Measurements from ENCODE around the gene MLF2. TPM values are rescaled to one million over a fixed set of nuclear protein-coding genes. Genes with fewer than 3 reads are reported as not detected.

Gene MLF2
- total RNA-seq, 2 donors from 2014 or later, result 199 to 212 TPM

GRCh38 chr12:6703631-6704030 lies 49.3 kb downstream of the MLF2 start:
- Histone ChIP-seq H3K9ac (ENCODE audit: low read depth in 2 of 2, low read length in 2 of 2) (no peak overlapping the region), H3K27me3 (peaks cover 28% of the 10 kb centered on the region), H3K9me3 (no peaks in the 10 kb centered on the region), H3K27ac (no peak overlapping the region), H3K4me3 (no peak overlapping the region), H3K36me3 (no peaks in the 10 kb centered on the region), H3K4me1 (peaks cover 3% of the 10 kb centered on the region)
- intact Hi-C loops (cut with DNase I), result no loop called here
- no peak for DNase-seq
- no peak for TF ChIP-seq CTCF (IDR thresholded peaks at IDR 0.05)

- Histone ChIP-seq H3K9me3 (no peaks in the 10 kb centered on the region), H3K9ac (ENCODE audit: low read depth in 2 of 2, low read length in 2 of 2) (peak overlapping the region in 1 of 2 donors; percentile 39), H3K27ac (no peak overlapping the region), H3K27me3 (peaks cover 28% of the 10 kb centered on the region), H3K36me3 (no peaks in the 10 kb centered on the region), H3K4me1 (peaks cover 3% of the 10 kb centered on the region), H3K4me3 (peak overlapping the region; percentile 42)
- no peak for DNase-seq
- no peak for TF ChIP-seq CTCF (IDR thresholded peaks at IDR 0.05)
- intact Hi-C loops (cut with DNase I), result no loop called here
Observed at GRCh38 chr12:6701078-6701768, 51.7 kb downstream of the MLF2 start.

GRCh38 chr12:6700646-6701051 lies 52.3 kb downstream of the MLF2 start, which contains the start of gene PIANP:
TSS of gene PIANP (minus strand) at chr12:6700815. CDS start at chr12:6698061, 2,754 bp downstream.
- no peak for TF ChIP-seq CTCF (IDR thresholded peaks at IDR 0.05)
- H3K27me3 ChIP-seq, result peaks cover 28% of the 10 kb centered on the region
- peaks cover 3% of the 10 kb centered on the region for H3K4me1 ChIP-seq
- no peaks in the 10 kb centered on the region for H3K9me3 ChIP-seq
- no peak for DNase-seq
- no peaks in the 10 kb centered on the region for H3K36me3 ChIP-seq
- no peak within 1 kb of the TSS for H3K27ac ChIP-seq
- intact Hi-C loops (cut with DNase I), result no loop called here
- H3K9ac ChIP-seq (ENCODE audit: low read depth in 2 of 2, low read length in 2 of 2), result peak within 1 kb of the TSS in 1 of 2 donors; percentile 46
- H3K4me3 ChIP-seq, result peak within 1 kb of the TSS; percentile 42

- peak overlapping the region; percentile 42 for H3K4me3 ChIP-seq
- intact Hi-C loops (cut with DNase I), result no loop called here
- no peak for TF ChIP-seq CTCF (IDR thresholded peaks at IDR 0.05)
- peaks cover 28% of the 10 kb centered on the region for H3K27me3 ChIP-seq
- H3K27ac ChIP-seq, result no peak overlapping the region
- peaks cover 3% of the 10 kb centered on the region for H3K4me1 ChIP-seq
- no peak for DNase-seq
- no peaks in the 10 kb centered on the region for H3K36me3 ChIP-seq
- H3K9ac ChIP-seq (ENCODE audit: low read depth in 2 of 2, low read length in 2 of 2), result peak overlapping the region in 1 of 2 donors; percentile 46
- no peaks in the 10 kb centered on the region for H3K9me3 ChIP-seq
Observed at GRCh38 chr12:6699989-6700645, 52.8 kb downstream of the MLF2 start.

GRCh38 chr12:6699259-6699988 lies 53.5 kb downstream of the MLF2 start:
- TF ChIP-seq CTCF (IDR thresholded peaks at IDR 0.05), result no peak
- DNase-seq, result no peak
- H3K9ac ChIP-seq (ENCODE audit: low read depth in 2 of 2, low read length in 2 of 2), result no peak overlapping the region
- peaks cover 3% of the 10 kb centered on the region for H3K4me1 ChIP-seq
- peak overlapping the region; percentile 42 for H3K4me3 ChIP-seq
- no peaks in the 10 kb centered on the region for H3K9me3 ChIP-seq
- H3K27me3 ChIP-seq, result peaks cover 28% of the 10 kb centered on the region
- intact Hi-C loops (cut with DNase I), result no loop called here
- no peak overlapping the region for H3K27ac ChIP-seq
- no peaks in the 10 kb centered on the region for H3K36me3 ChIP-seq

Measured in colonic mucosa (tissue), 4 donors.